Measurements from ENCODE around the gene ANKFY1.

DNA sequence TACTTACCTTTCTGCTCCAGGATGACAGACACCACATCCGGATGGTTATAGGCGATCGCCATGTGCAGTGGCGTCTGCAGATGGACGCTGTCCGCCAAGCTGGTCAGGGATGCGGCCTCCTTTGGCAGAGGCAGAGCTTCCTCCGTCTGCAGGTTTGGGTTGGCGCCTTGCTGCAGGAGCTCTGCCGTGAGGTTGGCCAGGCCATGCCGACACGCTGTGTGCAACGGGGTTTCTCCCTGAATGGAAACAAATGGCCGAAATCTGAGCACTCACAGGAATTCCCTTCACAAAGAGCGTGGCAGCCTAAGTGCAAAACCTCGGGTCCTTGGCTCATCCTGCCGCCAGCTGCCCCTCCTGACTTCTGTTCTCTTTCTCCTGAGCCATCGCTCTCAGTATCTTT, 79.0 kb downstream of the ANKFY1 start:
- TF ChIP-seq, protein P1, sequence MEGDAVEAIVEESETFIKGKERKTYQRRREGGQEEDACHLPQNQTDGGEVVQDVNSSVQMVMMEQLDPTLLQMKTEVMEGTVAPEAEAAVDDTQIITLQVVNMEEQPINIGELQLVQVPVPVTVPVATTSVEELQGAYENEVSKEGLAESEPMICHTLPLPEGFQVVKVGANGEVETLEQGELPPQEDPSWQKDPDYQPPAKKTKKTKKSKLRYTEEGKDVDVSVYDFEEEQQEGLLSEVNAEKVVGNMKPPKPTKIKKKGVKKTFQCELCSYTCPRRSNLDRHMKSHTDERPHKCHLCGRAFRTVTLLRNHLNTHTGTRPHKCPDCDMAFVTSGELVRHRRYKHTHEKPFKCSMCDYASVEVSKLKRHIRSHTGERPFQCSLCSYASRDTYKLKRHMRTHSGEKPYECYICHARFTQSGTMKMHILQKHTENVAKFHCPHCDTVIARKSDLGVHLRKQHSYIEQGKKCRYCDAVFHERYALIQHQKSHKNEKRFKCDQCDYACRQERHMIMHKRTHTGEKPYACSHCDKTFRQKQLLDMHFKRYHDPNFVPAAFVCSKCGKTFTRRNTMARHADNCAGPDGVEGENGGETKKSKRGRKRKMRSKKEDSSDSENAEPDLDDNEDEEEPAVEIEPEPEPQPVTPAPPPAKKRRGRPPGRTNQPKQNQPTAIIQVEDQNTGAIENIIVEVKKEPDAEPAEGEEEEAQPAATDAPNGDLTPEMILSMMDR (conservative IDR thresholded peaks at IDR 0.05; ENCODE audit: low read depth, low read length): no peak
- TF ChIP-seq EZH2 (IDR thresholded peaks at IDR 0.05; ENCODE audit: low read length, unreplicated experiment): no peak

Data from PC-3 (cell line).